ENCODE results near the gene PCCA.

DNA sequence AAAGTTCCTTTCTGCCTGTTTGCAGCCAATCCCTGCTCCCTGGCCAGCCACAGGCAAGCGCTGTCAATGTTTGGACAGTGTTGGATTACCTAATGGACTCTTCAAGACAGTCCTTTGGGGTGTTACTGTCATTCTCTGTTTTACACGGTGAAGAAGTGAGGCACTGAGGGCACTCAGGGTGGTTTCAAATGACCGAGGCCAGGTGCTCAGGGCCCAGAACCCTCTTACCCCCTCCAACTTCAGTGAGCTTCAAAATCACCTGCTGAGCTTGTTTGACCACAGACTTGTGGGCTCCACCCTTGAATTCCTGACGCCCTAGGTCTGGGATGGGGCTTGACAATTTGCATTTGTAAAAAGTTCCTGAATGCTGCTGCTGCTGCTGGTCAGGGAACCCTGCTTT is 401.8 kb downstream of the PCCA start:
- TF ChIP-seq, protein P1, sequence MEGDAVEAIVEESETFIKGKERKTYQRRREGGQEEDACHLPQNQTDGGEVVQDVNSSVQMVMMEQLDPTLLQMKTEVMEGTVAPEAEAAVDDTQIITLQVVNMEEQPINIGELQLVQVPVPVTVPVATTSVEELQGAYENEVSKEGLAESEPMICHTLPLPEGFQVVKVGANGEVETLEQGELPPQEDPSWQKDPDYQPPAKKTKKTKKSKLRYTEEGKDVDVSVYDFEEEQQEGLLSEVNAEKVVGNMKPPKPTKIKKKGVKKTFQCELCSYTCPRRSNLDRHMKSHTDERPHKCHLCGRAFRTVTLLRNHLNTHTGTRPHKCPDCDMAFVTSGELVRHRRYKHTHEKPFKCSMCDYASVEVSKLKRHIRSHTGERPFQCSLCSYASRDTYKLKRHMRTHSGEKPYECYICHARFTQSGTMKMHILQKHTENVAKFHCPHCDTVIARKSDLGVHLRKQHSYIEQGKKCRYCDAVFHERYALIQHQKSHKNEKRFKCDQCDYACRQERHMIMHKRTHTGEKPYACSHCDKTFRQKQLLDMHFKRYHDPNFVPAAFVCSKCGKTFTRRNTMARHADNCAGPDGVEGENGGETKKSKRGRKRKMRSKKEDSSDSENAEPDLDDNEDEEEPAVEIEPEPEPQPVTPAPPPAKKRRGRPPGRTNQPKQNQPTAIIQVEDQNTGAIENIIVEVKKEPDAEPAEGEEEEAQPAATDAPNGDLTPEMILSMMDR (conservative IDR thresholded peaks at IDR 0.05 in 1 of 2, IDR thresholded peaks at IDR 0.05 in 1 of 2; ENCODE audit: low read depth in 1 of 2, low read length in 2 of 2) = no peak
- no peak for TF ChIP-seq EZH2 (IDR thresholded peaks at IDR 0.05; ENCODE audit: low read length, missing control alignments)
